ENCODE results near the gene ARFGAP2. TPM values are rescaled to one million over a fixed set of nuclear protein-coding genes. Genes with fewer than 3 reads are reported as not detected.
A peak's percentile ranks its signal among the peaks of the same experiment; 100 is the strongest.

Gene ARFGAP2
- total and polyA plus RNA-seq, 9 of the 15 experiments (the other 6 are each of a cell fraction or from before 2014, with no cell fraction given), result 29.1 to 140 (median 90.1) TPM

GRCh38 chr11:47176328-47177228, at the start of gene ARFGAP2 (continued):
- TF ChIP-seq ESRRA (IDR thresholded peaks at IDR 0.05; ENCODE audit: borderline replicate concordance, low read depth) (peak; percentile 73; the same call in 1 of the 2 replicates), HSF4 (CRISPR knock-in tag; IDR thresholded peaks at IDR 0.05; ENCODE audit: borderline replicate concordance) (no peak), MGA (IDR thresholded peaks at IDR 0.05) (peak; percentile 44; the same call in 1 of the 2 replicates), CXXC5 (CRISPR knock-in tag; IDR thresholded peaks at IDR 0.05) (peak; percentile 92), U2AF2 (optimal IDR thresholded peaks at IDR 0.05; ENCODE audit: low read depth, low read length) (no peak), ZBTB9 (CRISPR knock-in tag; IDR thresholded peaks at IDR 0.05) (no peak), SNAPC5 (CRISPR knock-in tag; IDR thresholded peaks at IDR 0.05) (no peak), CHD1 (IDR thresholded peaks at IDR 0.05; ENCODE audit: low read length) (no peak), NFYB (IDR thresholded peaks at IDR 0.05; ENCODE audit: extremely low read depth, insufficient read length) (peak; percentile 69), ILF3 (IDR thresholded peaks at IDR 0.05; ENCODE audit: borderline replicate concordance) (no peak), KLF10 (CRISPR knock-in tag; IDR thresholded peaks at IDR 0.05) (no peak), RAD51 (IDR thresholded peaks at IDR 0.05; ENCODE audit: borderline replicate concordance, low read depth) (no peak), KLF13 (tag; IDR thresholded peaks at IDR 0.05; ENCODE audit: borderline replicate concordance, low read depth) (no peak), KLF1 (tag; IDR thresholded peaks at IDR 0.05) (no peak)
